GM19193 (cell line): ENCODE results near the gene FAM124B.

Experiments
- POLR2A ChIP-seq: IDR thresholded peaks from 4 replicates; pipeline ENCODE4 v1.6.1; 2011; ENCODE audit not compliant: insufficient read depth, insufficient read length; ENCODE audit errors: extremely low read depth

The FAM124B gene

GRCh38 chr2:224401641-224402342 is at the start of gene FAM124B:
Gene FAM124B (minus strand): TSS chr2:224402107. CDS start chr2:224401768, 339 bp downstream.
- no peak for TF ChIP-seq POLR2A

GRCh38 chr2:224449212-224450147 is 47.6 kb upstream of the FAM124B start:
- no peak for TF ChIP-seq POLR2A

GRCh38 chr2:224448236-224448635 is 46.3 kb upstream of the FAM124B start:
- TF ChIP-seq POLR2A = no peak

GRCh38 chr2:224444783-224445182 is 42.9 kb upstream of the FAM124B start:
- no peak for TF ChIP-seq POLR2A

- TF ChIP-seq POLR2A = no peak
Measured at GRCh38 chr2:224444021-224444420, 42.1 kb upstream of the FAM124B start.

GRCh38 chr2:224442071-224442967 is 40.4 kb upstream of the FAM124B start:
- no peak for TF ChIP-seq POLR2A

GRCh38 chr2:224440988-224441387 is 39.1 kb upstream of the FAM124B start:
- no peak for TF ChIP-seq POLR2A

GRCh38 chr2:224438726-224439125 is 36.8 kb upstream of the FAM124B start:
- TF ChIP-seq POLR2A = no peak

GRCh38 chr2:224436634-224437033 is 34.7 kb upstream of the FAM124B start:
- no peak for TF ChIP-seq POLR2A

GRCh38 chr2:224434618-224435017 is 32.7 kb upstream of the FAM124B start:
- TF ChIP-seq POLR2A = no peak

- TF ChIP-seq POLR2A = no peak
Measured at GRCh38 chr2:224433442-224433841, 31.5 kb upstream of the FAM124B start.

GRCh38 chr2:224432003-224432579 is 30.2 kb upstream of the FAM124B start:
- no peak for TF ChIP-seq POLR2A

- TF ChIP-seq POLR2A = no peak
Measured at GRCh38 chr2:224429441-224429810, 27.5 kb upstream of the FAM124B start.

- TF ChIP-seq POLR2A = no peak
Measured at GRCh38 chr2:224428787-224429440, 27.0 kb upstream of the FAM124B start.
